ENCODE data around the gene C8G. TPM values are rescaled to one million over a fixed set of nuclear protein-coding genes. Genes with fewer than 3 reads are reported as not detected.

C8G gene
- total and polyA plus RNA-seq, 2 of the 8 experiments (the other 6 are each of a cell fraction or from before 2014, with no cell fraction given): 0.62 to 0.80 TPM

- TF ChIP-seq, protein P1, sequence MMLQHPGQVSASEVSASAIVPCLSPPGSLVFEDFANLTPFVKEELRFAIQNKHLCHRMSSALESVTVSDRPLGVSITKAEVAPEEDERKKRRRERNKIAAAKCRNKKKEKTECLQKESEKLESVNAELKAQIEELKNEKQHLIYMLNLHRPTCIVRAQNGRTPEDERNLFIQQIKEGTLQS (IDR thresholded peaks at IDR 0.05; ENCODE audit: insufficient read depth, low read depth, low read length): no peak
- TF ChIP-seq EGR1 (IDR thresholded peaks at IDR 0.05; ENCODE audit: borderline replicate concordance, low read depth, low read length) (no peak), SP2 (IDR thresholded peaks at IDR 0.05; ENCODE audit: low read length) (no peak), TAF1 (IDR thresholded peaks at IDR 0.05; ENCODE audit: low read depth, low read length) (no peak), CBX8 (IDR thresholded peaks at IDR 0.05; ENCODE audit: borderline replicate concordance, low read depth, low read length) (no peak), SRF (IDR thresholded peaks at IDR 0.05; ENCODE audit: low read depth, low read length) (no peak), EP300 (IDR thresholded peaks at IDR 0.05; ENCODE audit: borderline replicate concordance in 1 of 2, low read depth in 2 of 2, low read length in 2 of 2) (no peak)
- TF ChIP-seq, protein P2, sequence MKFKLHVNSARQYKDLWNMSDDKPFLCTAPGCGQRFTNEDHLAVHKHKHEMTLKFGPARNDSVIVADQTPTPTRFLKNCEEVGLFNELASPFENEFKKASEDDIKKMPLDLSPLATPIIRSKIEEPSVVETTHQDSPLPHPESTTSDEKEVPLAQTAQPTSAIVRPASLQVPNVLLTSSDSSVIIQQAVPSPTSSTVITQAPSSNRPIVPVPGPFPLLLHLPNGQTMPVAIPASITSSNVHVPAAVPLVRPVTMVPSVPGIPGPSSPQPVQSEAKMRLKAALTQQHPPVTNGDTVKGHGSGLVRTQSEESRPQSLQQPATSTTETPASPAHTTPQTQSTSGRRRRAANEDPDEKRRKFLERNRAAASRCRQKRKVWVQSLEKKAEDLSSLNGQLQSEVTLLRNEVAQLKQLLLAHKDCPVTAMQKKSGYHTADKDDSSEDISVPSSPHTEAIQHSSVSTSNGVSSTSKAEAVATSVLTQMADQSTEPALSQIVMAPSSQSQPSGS (IDR thresholded peaks at IDR 0.05; ENCODE audit: low read length): no peak
These were observed 28.5 kb upstream of the C8G start (continued) for GRCh38 chr9:136916330-136917184.
